ENCODE results near the gene DAB2IP.

Gene DAB2IP

DNA sequence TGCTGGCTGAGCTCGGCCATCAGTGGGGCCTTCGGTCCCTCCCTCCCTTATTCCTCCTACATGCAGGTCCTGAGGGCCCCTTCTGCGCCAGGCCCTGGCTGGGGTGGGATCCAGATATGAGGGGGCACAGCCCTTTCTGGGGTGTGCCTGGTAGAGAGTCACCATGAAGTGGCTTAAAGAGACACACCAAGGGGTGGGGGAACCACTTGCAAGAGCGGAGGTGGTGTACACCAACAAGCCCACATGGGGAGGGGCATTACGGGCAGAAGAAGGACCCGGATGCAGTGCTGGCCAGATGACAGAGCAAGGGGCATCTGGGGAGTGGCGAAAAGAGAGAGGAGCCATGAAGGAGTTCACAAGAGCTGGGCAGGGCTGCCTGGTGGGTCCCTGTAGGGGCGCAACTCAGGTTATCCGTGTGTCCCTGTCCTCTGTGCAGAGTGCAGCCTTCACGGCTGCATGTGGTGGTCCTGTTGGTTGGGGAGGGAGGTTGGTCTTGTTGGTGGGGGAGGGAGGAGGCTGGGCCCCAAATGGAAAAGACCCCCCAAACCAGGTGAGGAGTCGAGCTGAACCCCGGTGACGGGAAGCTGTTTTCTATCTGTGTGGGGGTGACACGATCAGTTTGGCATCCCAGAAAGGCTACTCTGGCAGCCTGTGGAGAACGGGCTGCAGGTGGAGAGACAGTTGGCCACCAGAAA is 158.1 kb downstream of the DAB2IP start:
- DNase-seq = no peak

DNA sequence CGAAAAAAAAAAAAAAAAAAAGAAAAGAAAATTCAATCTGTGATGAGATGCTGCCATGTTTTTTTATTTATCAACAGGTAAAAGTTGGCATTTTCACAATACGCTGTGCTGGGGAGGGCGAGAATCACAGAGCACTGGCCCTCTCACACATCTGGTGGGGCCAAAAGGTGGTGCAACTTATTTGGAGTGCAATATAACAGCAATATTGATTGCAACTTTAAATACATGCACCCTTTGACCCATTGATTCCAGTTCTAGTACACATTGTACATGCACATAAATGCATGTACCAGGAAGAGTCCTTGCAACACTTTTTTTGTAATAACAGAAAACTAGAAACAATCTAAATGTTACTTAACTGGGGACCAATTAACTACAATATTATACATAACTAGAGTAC is 159.1 kb downstream of the DAB2IP start:
- DNase-seq = no peak

DNA sequence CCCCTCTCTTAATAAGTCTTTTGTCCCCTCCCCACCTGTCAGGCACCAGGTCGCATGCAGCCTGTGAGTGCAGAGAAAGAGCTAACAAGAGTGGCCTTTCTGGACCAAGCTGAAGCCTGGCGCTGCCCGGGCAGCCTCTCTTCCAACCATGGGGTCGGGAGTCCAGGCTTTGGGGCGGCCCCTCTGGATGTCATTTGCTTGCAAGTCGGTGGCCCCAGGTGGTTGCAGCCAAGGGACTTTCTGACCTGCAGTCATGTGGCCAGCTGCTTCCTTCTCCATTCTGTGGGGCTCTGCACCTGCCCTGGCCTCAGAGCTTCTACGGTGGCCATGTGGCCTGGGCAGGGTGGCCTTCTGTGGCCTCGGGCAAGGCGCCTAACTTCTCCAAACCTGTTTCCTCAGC is 159.7 kb downstream of the DAB2IP start:
- DNase-seq = no peak

DNA sequence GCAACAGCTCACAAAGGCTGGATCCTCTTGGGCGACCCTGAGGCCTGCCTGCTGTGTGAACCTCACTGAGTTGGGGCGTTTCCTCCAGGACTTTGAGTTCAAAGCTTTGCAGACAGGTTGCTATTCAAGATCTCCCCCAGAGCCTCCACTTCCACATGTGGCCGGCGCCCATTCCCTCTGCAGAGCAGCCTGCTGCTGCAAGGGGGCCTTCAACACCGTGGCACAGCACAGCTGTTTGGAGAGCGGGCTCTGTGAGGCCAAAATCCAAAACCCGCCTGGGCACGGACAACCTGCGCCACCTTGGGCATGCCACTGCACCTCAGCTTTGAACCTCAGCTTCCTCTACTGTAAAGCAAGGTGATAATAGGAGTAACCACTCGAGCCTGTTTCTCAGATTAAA is 160.3 kb downstream of the DAB2IP start:
- DNase-seq = no peak

DNA sequence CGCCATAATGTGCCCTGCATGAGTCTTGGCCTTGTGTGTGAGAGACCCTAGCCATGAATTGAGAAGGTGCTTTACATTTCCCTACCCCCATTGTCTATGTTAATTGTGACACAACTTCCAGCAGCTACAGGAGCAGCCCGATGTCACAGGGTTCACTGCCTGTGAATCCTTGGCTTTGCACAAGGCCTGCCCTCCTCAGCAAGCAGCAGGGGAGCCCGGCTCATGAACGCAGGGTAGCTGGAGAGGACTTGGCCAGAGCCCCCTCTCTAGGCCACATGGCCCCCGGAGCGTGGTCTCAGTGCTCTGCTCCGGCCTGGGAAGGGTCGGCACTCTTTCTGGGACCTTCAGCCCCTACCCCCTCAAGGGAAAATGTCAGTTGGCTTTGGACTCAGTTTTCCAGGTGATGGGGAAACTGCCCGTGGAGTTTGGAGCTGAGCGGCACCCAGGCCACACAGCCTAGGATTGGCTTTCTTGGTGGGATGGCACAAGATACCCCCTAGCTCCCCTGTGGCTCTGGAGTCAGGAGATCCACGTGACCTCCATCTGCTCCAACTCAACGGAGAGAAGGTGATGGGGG is 160.8 kb downstream of the DAB2IP start:
- DNase-seq = no peak

DNA sequence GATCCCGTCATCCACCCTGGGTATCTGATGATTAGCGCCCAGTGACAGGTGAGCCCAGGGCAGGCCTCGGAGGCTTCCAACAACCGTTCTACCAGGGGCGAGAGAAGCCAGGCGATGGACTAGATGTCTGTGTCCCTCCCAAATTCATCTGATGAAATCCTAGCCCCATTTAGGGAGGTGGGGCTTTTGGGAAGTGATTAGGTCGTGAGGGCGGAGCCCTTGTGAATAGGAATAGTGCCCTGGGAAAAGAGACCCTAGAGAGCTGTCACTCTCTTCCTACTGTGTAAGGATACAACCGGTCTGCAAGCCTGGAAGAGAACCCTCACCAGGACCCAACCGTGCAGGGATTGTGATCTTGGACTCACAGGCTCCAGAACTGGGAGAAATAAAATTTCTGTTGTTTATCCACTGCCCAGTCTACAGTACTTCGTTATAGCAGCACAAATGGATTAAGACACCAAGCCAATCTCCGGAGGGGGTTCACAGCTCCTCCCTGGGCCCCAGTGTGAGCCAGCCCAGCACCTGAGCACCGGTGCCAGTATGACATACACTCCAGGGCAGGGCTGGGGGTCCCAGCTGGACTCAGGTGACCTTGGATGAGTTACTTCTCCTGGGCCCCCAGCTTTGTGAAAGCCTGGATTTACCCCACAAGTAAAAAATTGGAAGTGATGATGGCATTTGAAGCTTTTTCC is 162.2 kb downstream of the DAB2IP start:
- DNase-seq = no peak

DNA sequence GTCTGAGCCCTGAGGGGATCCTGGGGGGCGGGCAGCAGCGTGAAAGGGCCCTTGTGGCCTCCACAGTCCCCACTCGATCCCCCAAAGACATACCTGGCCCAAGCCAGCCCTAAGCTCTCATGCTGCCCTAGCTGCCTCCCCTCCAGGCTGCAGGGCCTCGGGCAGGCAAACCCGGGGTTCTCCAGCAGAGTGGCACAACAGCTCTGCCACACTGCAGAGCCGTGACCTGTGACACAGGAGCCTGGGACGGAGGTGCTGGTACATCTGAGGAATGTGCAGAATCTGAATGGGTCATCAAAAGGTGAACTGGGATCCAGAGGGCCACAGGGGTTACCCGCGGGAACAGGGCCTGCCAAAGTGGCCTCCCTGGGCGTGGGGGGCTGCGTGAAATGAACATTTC is 163.2 kb downstream of the DAB2IP start:
- DNase-seq = no peak

DNA sequence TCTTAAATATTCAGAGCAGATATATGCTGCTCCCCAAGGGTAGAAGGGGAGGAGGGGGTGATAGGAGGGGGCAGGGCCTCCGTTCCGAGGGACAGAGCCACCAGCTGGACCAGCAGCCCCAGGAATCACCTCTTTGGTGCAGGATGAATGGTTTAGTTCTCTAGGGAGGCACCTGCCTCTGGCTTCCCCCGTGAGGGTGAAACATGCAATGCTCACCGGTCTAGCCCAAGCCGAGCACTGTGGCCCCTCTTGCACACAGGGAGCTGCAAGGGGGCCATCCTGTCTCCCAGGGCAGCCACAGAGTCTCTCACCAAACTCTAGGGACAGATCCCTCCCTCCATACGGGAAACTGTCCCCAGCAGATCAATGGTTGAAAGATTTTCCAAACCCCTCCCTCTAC is 163.7 kb downstream of the DAB2IP start:
- no peak for DNase-seq

DNA sequence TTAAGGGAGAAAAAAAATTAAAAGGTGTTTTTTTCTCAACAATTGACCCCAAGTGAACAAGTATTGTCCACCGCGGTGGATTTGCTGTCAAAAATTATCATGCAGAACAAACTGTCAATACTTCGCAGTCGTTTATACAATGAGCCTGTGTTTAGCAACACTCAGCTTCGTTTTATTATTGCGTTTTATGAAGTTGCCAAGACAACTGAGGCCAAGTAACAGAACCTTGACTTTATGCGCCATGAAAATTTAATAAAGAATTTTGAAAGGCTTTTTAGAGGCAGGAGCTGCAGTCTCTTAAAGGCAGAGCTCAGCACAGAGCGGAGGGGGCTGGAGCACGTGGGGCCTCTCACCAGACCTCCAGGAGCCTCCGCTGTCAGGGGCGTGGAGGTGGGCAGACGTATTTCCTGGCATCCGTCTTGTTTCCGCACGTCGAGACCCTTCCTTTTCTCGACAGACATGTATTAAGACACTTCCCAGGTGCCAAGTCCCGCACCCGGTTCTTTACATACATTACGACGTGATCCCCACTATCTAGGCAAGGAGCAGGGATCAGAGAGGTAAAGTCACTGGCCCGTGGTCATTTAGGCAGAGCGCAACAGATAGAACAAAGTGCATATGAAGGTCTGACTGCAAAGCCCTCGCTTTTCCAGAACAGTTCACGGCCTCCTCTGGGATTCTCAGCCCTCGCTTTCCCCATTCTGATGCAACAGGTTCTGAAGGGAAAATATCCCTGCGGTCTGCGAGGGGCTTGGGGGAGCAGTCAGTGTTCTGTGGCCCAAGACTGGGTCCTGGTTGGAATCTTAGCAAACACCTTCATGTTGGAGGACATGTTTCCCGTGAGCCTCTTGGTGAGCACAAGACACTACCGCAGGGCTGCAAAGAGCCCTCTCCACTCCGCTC is 164.4 kb downstream of the DAB2IP start:
- no peak for DNase-seq

DNA sequence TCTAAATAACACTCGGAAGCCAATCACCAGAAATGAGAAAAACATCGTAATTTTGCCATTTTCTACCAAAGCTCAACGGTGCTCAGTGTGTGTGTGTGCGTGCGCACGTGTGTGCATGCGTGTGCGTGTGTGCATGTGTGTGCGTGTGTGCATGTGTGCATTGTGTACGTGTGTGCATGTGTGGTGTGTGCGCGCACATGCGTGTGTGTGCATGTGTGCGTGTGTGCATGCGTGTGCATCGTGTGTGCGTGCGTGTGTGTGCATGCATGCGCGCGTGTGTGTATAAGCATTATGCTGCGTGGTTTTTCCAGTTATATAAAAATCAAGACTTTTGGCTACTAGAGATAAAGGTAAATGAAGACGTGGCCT is 165.0 kb downstream of the DAB2IP start:
- DNase-seq = no peak

DNA sequence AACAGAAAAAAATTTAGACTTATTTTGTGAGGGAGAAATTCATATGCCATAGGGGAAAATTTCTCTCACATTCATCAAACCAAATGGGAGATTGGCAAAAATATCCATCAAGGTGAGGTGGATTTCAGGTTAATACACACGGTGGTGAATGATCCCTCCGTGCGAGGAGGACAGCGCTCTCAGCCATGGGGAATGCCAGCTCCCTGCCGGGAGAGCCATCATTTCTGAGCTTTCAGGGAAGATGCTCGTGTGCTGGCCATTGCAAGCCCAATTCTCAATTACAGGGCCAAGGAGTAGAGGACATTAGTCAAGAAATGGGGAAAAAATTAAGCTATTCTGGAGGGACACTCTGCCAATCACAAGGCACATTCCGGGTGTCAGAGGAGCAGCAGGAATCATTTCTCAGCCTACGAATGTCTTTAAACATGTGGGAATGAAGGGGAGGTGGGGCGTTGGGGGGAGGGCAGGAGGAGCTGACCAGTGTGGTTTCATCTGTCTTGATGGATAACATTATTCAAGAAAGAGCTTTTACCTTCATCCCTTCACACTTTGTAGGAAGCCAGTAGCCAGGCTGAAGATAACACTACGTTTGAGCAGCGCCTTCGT is 165.5 kb downstream of the DAB2IP start:
- no peak for DNase-seq

DNA sequence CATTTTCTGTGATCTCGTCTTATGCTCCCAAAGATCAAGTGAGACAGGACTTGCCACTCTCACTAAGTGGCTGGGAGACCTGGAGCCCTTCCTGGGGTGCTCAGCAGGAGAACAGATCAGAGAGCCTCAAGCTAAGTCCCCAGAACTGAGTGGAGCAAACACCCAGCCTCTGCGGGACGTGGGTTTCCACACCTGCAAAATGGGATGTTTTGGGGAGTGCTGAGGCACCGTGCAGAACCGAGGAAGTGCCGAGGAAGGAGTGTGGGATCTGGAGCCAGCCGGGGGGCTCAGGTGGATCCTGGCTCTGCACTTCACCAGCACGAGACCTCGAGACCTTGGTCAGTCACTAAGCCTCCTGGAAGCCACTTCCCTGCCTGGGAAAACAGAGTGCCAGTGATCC is 166.0 kb downstream of the DAB2IP start:
- DNase-seq = no peak

DNA sequence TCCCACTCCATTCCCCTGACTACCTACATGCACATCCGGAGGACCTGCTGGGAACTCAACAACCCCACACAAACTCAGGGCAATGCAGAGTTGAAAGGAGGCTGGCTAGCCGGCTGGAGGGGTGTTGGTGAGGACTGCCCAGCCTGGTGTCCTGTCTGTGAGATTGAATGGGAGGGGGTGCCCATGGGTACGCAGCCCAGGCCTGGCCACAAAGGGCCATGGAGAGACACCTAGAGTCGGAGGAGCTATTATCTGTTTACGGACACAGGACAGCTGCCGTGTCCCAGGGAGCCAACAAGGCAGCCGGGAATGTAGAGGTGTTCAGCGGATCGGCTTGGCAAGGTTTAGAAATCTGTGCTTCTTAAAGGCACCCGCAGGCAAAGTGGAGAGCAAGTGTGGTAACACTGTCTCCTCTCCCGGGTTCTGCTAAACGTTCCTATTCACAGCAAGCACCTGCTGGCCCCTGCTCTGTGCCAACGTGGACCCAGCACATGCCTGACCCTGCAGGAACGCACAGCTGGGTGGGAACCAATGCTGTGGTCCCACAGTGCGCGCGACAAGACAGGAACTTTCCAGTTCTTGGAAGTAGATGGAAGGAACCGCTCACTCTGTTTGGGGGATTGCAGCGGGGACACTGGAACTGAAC is 166.7 kb downstream of the DAB2IP start:
- DNase-seq = no peak

DNA sequence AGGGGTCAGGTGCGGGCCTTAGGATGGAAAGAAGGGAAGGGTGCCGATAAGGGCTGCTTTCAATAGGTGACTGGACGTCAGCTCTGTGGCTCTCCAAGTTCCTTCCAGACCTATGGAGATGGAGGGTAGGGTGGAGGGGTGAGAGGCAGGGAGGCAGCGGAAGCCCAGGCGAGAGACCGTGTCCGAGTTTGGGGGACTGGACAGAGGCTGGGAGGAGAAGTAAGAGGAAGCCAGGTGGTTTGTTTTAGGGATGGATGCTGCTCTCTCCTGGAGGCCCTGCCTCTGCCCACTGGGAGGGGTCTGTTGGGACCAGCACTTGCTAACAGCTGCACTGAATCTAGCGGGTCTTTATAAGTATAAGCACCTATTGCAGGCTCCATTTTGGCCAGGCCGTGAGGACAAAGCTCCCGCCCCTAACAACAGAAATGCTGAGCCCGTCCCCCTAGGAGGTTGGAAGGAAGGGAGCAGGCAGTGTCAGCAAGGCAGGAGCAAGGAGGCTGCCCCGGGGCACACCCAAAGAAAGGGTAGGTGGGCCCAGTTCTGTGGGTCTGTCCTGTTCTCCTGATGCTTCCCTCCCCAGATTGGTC is 167.5 kb downstream of the DAB2IP start:
- DNase-seq = no peak

DNA sequence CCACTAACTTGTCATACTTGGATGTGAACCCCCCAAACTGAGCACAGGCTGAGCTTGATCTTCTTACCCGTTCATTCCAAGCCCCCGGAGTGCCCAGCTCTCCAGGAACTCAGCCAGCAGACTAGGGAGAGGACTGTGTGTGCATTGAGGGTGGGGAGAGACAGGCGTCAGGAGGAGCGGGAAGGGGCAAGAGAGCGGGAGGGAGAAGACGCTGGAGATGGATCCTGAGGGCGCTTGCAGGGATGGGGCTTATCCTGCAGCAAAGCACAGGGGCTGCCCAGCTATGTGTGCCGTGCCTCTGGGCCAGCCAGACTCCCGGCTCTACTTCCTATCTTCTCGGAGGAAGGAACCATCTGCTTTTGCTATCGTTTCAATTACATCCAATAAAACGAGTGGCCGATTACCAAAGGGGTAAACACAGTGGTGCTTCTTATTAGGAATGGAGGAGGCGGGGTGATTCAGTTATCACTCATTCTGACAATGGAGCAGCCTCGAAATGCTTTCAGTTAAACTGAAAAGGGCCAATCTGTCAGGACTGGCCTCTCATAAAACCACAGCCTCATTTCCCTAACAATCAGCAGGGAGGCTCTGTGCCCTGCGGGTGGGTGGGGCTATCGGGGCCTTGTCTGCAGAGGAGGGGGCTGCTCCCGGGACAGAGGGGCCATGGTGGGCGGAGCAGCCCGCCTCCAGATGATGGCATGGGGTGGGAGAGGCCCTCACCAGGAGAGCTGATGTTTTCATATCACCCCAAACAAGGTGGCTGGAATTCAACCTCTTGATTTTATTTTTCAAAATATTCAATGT is 168.2 kb downstream of the DAB2IP start:
- DNase-seq = no peak

DNA sequence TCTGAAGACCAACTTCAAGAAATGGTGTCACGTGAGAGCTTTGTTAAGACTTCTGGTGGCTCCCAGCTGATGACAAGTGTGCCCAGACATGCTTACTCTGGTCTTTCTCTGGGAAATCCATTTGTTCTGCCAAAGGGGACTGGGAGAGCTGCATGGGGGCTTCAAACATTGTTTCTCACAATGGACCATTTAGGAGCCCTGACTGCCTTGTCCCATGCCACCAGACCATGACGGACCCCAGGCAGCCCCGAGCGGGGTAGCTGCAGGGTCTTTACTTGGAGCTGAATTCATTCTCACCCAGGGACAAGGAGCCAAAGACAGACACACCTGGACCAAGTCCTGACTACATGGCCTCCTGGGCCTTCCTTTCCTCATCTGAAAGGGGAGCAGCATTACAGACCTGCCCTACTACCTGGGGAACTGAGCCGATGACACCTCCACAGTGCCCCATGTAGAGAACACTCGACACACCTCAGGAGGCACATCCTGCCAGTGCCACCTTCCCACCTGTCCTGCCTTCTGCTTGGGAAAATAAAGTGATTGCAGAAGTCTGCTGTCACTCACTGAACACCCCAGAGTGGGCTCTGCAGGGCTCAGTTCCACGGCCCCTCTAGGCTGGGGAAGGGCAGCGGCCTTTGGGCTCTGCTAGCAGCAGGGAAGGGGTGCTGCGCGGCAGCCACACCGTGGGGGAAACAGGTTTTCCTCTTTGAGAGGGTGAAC is 169.0 kb downstream of the DAB2IP start:
- DNase-seq = no peak

DNA sequence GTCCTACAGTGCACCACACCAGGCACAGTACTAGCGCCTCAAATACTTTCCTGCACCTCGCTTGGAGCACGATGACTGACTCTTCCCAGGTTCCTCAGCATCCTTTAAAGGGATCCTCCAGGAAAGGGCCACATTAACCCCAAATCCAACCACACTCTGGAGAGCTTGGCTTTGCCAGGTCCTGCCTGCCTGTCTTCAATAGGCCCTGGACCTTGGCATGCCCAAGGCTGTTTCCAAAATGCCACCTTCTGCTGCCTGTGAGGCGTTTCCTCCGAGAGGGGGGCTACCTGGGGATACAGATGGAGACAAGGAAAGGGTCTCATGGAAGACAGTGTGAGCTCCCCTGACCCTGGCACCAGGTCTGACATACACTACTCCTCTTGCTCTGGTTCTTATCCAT is 169.9 kb downstream of the DAB2IP start:
- no peak for DNase-seq

DNA sequence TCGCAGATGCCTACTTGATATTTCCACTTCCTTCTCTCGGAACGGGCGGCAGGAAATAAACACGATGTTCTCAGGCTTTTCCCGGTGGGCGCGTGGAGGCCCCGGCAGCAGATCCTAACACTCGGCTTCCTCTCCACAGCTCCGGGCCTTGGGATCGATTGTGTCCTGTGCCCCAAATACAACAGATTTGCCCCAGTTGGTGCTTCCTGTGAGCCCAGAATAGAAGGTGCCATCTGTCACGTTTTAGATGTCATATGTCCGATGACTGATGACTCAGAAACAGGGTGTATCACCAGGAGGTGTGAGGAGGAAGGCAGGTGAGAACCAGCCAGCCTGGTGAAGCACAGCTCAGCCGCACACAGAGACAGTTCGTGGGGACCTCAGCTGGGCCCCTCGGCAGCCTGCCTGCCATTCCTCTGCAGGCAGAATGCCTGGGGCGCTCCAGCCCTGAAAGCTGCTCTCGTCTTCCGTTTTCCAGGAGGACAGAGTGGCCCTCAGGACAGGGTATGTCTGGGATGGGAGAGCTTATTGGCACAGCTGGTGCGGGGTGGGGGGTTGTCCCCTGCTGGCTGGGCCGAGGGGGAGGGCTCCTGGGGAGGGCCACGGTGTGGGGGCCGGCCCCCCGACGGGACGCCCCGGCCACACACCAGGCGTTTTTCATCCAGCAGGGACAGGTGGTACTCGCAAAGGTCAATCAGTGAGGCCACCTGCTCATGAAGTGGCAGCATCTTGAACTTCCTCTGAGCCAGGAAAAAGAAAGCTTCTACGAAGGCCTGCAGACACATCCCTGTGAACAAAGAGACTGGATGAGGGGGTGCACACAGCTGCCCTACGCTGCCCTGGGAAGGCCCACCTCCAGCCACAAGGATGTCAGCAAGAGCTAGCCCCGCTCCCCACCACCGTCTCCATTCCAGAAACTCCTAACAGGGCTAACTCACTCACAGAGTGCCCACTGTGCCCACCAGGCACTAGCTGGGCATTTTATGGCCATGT is 171.0 kb downstream of the DAB2IP start:
- no peak for DNase-seq

DNA sequence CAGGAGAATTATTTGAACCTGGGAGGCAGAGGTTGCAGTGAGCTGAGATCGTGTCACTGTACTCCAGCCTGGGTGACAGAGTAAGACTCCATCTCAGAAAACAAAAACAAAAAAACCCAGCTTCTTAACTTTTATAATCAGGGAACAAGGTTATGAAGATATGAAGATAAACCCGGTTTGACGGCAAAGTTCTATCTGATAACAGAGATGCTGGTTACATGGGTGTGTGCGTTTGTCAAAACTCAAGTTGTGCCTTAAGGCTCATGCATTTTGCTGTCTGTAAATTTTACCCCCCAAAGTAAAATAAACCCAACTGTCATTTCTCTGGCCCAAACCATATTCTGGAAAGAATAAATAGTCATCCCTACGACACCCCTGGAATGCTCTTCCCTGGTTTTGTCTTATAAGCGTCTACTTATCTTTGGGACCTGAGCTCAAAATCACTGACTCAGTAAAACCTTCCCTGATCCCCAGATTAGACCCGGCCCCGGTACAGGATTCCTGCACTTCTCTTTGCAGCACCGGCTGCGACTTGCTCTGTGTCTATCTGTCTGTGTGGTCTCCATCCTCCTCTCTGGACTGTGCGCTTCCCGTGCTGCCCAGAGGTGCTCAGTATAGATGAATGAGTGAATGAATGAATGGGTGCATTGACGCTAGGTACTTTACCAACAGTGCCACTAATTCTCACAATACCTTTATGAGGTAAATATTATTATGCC is 172.2 kb downstream of the DAB2IP start:
- DNase-seq = no peak
